ENCODE measurements around the gene SEPTIN11. TPM values are rescaled to one million over a fixed set of nuclear protein-coding genes. Genes with fewer than 3 reads are reported as not detected.

SEPTIN11 gene
- 254 TPM in 2 replicates for total RNA-seq

GRCh38 chr4:76949276-76950051 lies at the start of gene SEPTIN11:
Gene SEPTIN11 (plus strand): TSS chr4:76949752. CDS start chr4:76949904, 152 bp downstream.

Other genes with a start within 250 kb of the SEPTIN11 start
- not detected in 2 replicates for gene SOWAHB, start 51.6 kb upstream of the SEPTIN11 start, total RNA-seq
- gene CCNI, start 126.2 kb downstream of the SEPTIN11 start, total RNA-seq = 78.8 and 111 TPM in 2 replicates
- 18.4 and 38.6 TPM in 2 replicates for gene CCNG2, start 207.5 kb downstream of the SEPTIN11 start, total RNA-seq

Measured in regular cardiac myocyte (primary cell).